ENCODE results near the gene GDPD4.
"Not testable (repeated sequence)": the region's sequence is repeated elsewhere in the genome, so short reads cannot be mapped to it uniquely, and the experiment has no call there.

GDPD4 gene, protein sequence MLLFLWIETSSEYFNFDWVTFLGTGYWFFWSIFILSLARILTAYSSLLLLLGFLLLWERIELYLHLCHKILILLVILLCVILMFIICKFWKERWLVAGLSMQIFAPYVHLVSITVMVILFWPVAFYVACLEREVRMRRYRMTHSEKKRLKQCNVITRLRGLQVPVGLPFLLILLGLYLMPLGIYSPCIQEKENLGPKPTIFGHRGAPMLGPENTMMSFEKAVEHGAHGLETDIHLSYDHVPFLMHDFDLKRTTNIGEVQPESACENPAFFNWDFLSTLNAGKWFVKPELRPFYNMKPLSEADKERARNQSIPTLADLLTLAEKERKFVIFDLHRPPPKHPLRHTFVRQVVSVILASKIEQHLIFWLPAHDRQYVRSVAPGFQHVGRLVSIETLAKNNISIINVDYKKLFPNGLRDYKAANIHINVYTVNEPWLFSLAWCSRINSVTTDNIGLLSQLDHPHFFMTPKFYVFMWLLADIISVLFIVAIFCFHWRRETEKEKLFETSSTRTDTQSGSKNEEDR

DNA sequence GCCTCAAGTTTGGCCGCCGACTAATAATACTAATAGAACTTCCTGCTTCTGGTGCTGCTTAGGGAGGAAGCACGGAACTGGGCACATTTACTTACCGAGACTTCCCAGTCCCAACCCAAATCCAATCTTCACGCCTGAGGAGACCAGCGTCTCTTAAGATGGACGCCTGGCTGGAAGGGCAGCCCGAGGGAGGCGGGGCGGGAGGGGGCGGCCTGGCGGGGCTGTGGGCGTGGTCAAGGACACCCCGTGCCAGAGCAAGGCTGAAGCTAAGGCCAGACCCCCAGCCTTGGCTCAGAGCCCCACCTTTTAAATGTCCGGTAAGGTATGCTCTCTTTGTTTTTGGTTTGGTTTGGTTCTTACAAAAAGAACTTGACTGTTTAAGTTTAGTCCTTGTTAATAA, at the start of gene GDPD4:
Gene GDPD4 (minus strand): TSS at position 177 of the 400 bp plus-strand sequence. CDS start 16,549 bp downstream, outside the sequence.
- DNase-seq: no peak

DNA sequence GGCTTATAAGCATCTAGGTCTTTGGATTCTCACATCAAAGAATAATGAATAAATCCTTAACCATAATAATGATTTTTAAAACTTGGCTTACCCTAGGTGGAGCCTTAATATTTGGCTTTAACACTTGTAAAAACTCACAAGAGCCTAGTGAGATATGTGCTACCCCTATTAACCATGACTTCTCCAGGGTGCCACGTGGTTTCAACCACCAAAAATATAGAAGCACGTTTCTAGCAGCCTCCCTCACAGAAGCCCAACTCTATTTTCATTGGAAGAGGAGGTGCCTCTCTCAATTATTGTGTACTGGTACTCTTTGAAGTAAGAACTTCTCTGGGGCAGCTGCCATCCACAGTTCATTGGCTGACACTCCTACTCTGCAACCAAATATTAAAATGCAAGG, 46.5 kb upstream of the GDPD4 start:
- no peak for DNase-seq

DNA sequence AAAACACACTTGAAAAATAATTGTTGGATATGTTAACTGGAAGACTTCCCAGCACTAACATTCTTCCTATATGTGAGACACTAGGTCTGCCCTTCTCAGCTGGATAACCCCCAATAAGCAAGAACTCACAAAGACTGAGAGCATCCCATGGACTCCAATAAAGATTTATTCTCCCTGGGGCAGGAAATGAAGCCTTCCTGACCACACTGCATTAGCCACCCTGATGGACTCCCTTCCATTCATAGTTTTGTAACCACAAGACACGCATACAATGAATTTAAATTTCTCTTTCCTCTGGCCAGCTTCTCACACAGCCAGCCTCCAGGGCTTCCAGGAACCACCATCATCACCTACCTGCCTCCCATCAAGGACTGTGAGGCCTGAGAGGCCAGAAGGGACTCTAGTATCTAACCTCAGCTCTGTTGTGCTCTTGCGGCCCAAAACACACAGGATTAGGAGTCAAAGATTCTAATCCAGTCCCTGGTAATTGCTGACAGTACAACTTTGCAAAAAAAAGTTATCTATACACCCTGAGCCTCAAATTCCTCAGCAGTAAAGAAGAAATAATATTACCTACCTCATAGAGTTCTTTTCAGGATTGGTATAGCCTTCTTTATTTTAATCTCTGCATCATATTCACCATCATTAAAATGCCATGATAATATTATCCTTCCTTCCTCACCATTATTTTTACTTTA, 45.6 kb upstream of the GDPD4 start:
- DNase-seq: no peak

DNA sequence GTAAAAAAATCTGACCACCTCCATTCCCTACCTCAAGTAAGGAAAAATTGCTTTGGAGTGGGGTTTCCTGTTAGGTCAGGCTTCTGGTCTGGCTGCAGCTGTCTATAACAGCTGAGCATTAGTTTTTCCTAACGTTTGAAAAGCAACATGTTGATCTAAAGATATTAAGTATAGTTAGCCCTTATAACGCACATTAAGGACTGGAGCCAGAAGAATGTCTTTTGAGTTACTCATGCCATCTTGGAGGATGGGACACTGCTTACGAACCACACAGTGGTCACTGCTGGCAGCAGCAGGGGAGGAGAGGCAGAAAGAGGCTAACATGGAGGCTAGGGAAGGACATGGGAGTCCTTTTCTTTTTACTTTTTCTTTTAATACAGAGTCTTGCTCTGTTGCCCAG, 44.1 kb upstream of the GDPD4 start:
- no peak for DNase-seq

DNA sequence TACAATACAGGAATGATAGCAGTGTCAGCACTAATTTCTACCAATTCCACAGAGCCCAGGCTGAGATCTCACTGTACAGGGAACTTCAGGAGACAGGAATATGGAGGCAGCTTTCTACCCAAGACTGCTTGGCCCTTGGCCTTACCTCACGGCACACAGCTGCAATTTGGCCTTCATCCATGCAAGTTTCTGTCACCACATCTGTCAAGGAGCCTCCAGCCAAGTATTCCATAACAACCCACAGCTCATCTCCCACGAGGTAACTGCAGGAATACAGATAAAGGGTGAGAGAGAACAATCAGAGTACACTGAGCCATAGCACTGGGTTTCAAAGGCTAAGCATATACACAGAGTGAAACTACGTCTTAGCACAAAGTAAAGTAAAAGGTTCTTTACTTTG, 39.0 kb upstream of the GDPD4 start:
- DNase-seq: no peak

DNA sequence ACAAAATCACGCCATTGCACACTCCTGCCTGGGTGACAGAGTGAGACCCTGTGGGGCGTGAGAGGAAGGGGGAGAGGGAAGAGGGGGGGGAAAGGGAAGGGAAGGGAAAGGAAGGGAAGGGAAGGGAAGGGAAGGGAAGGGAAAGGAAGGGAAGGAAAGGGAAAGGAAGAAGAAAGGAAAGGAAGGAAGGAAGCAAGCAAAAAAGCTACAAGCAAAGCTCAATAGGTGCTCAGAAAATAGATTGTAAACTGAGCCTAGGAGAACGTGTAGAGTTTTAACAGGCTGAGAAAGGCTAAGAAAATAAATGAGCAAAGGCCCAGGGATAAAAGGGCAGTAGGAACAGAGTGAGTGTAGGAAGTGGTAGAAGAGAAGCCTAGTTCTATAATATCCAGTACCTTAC, 30.8 kb upstream of the GDPD4 start:
- DNase-seq: no peak

DNA sequence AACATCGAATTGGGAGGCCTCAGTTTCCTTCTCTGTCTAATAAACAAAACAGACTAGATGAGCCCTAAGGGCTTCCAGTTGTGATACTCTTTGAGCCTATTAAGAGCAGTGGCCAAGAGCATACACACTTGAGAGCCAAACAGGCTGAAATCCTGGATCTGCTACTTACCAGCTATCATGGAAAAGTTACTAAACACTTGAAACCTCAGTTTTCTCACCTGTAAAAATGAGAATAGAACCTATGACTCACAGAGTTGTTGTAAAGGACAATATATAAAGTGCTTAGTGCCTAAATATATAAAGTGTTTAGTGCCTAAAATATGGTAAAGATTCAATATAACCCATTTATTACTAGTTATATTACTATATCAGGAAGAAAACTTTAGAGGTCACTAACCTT, 23.7 kb upstream of the GDPD4 start:
- DNase-seq: no peak

DNA sequence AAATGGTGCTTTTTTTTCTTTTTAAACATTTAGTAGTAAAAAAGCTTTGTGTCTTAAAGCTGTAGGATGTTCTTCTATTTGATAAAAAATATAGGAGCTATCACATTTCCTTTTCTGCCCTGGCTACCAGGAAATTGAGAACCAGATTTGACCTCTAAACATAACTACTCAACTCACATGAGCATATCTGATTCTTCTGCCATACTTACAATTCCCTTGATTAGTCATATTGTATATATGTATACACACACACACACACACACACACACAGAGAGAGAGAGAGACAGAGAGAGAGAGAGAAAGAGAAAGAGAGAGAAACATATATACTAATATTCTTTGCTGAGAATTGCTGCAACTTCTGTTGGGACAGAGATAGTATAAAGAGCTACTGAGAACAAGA, 23.0 kb upstream of the GDPD4 start:
- DNase-seq: no peak

DNA sequence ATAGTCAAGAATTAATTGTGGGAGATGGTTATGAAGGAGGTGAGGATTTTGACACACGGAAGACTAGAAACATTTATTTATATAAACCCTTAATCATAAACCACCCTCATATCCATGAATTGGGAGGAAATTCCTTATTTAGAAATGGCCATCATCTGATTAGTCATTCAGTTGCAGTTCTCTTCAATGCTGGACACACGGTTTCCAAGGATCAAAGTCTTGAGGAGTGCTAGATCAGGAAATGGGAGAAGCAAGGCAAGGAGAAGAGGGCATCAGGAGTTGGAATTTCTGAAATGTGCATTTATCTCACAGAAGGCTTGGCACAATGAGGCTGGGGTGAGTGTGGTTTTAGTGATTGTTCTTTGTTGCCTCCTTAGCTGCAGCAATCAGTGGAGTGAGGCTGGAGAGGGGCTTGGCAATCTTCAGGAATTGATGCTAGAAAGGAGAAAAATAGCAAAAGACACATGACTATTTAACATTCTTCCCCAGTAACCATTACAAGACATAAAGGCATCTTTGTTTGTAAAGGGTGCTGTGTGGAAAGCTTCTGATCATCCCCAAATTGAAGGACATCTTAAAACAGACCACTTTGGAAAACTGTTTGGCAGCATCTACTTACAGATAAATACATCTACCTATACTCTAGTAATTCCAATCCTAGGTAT, 21.6 kb upstream of the GDPD4 start:
- no peak for DNase-seq

DNA sequence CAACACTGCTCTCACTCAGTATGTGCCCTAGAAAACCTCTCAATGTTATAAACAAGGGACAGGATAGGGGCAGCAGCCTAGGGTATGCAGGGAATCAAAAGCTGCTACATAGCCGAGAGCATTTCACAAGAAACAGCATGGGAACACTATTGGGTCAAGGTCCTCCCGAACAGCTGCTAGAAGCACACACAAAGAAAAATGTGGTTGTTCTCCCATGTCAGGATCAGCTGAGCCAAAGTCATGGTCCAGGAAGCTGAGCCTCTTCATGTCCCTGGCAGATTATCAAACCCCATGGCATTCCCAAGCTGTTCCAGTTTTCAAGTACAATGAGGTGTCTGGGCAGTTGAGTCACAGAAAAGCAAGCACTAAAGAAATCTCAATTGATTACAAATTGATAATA, 21.0 kb upstream of the GDPD4 start:
- DNase-seq: no peak

DNA sequence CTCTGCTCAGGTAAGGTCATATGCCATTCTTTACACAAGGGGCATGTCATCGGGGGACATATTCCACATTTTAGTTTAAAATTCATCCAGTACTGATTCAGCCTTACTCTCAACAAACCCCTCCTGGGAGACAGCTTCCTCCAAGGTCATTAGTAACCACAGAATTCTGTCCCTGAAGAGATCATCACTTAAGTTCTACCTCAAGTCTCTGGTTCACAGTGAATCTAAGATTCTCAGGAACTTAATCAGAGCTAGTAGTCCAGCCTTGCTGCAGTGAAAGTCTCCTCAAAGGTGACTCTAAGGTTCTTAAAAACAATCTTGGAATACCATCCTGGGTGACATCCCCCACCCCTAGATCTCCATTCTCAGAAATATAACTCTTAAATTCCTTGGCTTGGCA, 18.9 kb upstream of the GDPD4 start:
- DNase-seq: no peak

DNA sequence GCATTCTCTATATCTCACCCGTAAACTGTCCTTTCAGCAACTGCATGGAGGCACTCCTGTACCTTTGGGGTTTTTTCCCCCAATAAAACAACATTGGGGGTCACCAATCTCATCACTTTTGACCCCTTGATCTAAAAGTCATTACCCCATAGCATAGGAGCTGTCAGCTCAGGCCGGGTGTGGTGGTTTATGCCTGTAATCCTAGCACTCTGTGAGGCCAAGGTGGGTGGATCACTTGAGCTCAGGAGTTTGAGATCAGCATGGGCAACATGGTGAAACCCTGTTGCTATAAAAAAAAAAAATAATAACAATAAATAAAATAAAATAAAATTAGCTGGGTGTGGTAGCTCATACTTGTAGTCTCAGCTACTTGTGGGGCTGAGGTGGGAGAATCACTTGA, 17.1 kb upstream of the GDPD4 start:
- no peak for DNase-seq

DNA sequence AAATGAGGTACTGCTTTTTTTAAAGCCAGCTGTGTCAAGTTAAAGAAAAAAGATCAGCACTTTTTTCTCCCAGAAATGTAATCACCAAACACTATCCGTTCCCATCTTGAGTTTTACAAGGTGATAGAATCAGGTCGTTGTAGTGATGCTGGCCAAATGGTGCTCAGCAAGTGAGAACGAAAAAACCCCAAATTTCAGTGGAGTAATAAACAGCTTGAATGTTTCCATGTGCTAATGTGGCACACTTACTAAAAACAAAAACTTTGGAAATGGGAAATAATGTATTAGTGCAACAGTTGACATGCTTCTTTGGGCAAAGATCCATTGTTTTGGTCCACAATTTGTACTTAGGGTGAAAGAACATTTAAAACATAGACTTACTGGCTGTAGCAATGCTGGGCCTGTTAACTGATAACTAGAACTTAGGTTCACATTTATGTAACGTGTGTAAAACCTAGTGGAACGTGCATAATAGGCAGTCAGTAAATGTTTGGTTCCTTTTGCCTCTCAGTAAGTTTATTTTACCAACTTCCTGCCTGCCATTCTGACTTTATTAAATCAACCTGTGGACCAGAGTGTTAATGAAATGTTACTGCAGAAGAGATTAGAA, 15.4 kb upstream of the GDPD4 start:
- DNase-seq: no peak

DNA sequence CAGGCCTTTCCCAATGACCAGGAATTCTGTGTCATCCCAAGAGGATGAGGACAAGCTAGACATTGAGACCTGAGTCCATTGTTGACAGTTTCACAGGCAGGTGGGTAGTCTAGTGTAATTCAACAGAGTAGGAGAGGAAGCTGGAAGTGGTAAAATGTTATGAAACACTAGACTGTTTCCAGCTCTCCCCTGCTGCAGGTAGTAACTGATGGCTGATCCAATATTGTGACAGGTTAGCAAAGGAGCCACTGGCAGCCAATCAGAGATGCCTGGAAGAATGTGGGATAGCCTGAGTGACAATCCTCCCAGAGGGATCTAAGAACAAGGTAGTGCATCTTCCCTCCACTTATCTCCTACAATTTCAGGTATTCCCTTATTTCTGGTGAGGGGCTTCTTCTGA, 10.6 kb upstream of the GDPD4 start:
- DNase-seq: no peak

DNA sequence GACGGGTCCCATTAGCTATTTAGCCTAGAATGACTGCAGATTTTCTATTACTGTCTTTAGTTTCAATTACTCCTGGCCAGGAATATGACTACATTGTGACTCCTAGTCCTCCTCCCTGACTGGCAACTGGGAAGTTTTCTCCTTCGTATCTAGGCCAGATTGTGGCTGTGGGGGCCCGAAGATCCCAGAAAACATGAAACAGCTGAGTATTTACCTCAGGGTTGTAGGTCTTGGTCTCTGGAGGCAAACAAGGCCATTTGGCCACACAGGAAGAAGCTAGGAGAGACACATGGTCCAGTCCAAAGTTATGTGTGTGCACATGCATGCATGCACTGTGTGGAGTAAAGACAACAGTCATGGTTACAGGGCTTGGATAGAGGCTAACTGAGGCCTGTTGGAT, 10.2 kb upstream of the GDPD4 start:
- no peak for DNase-seq

DNA sequence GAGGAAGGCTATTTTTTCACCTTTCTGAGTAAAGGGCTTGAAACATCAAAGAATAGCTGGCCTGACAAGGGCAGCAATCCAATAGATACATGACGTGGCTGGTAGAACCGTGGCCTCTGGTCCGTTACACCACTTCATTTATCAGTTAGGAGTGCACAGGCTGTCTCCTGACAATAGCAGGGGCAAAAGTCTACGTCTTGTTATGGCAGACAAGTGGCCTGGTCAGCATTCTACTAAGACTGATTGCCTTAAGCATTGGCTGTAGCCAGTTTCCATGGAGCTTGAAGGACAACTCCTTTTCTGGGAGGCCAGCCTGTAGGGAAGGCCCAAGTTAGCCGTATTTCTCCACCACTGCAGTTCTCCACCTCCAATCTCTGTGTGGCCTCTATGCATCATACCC, 9.2 kb upstream of the GDPD4 start:
- no peak for DNase-seq

DNA sequence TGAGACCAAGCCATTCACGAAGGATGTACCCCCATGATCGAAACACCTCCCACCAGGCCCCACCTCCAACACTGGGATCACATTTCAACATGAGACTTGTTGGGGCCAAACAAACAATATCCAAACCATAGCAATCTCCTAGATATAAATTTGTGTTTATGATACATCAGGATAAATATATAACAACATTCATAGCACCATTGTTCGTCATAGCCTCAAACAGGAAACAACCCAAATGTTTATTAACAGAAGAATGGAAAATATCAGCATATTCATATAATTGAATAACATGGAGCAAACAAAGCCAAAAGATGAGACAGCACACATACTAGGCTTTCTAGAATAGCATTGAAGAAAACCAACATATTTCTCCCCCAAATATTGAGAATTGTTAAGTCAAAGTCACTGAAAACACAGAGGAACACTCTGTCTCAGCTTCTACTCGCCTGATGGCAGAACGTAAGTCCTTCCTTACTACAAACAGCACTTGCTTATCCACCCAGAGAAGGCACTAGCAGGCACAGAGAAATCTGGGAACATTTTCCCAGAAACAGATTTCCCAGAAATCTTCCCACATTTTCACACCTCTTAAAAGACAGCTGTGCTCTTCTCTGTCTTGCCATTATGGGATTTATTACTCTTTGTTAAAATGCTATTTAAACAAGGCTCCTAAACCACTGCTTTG, 8.1 kb upstream of the GDPD4 start:
- no peak for DNase-seq

DNA sequence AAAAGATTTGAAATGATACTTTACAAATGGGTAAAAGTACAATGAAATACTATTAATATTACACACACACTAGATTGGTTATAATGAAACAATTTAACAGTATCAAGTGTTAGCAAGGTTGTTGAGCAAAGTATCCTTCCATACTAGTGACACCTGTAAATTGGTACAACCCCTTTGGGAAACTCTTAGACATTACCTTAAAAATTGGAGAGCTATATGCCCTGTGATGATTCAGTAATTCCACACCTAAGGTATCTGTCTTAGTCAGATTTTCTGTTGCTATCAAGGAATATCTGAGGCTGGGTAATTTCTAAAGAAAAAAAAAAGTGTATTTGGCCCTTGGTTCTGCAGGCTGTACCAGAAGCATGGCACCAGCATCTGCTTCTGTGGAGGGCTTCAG, 7.4 kb upstream of the GDPD4 start:
- DNase-seq: no peak

DNA sequence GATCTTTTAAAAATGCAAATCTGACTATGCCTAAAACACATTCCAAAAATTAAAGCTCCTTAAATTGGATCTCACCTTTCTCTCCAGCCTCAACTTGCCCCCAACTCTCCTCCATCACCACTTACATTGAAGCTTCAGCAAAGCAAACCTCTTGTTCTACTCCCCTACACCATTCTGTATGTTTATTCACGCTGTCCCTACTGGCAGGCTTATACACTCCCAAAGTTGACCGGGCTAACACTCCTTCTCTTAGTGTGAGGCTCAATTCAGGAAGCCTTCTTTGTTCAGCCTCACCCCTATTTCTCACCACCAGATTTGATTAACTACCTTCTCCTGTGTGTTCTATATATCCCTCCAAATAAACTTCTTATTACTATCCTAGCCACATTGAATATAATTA, 1.8 kb upstream of the GDPD4 start:
- no peak for DNase-seq

DNA sequence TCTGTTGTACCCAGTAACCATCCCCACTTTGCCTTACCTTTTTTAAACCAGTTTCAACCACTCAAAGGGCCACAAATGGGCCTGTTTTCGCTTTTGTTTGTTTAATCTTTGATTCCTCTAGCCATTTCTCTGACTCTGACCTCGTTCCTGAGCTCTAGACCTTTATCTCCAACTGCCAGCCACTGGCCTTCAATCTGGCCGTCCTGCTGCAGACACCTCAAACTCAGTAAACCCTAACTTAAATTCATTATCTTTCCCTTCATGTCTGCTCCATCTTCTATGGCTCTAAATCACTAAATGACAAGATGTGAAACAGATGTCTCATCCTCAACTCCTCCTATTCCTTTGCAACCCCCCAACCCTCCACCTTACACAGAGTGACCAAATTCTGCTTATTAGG, 1.3 kb upstream of the GDPD4 start:
- no peak for DNase-seq

DNA sequence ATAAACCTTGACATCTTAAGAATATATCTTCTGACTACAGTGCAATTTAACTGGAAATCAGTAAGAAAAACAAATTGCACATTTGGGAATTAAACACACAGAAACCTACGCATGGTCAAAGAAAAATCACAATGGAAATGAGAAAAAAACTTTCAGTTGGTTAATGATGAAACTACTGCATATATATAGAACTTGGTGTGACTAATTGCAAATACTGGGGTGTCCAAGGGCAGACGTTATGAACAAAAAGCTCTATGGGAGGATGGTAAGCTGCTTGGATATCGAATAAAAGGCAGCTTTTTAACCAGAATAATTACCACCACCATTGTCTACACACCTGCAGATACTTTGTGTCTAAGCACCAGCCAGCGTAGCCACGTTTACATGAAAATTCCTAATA, 791 bp downstream of the GDPD4 start:
- no peak for DNase-seq

DNA sequence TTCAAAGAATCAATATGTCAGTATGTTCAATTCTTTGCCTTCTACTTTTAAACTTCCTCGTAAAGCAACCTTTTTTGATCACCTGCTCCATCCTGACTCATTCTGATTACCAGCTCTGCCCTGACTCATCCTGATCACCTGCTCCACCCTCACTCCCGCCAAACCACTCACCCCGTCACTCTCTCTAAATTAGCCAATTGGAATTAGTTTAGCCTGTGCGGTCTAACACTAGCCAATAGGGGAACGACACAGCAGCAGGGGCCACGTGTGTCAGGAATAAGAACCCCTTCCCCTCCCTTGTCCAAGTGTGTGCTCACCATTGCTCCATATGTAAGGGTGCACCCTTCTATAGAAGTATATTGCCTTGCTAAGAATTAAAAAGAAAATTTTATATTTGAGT, 1.5 kb downstream of the GDPD4 start:
- not testable (repeated sequence) for DNase-seq

DNA sequence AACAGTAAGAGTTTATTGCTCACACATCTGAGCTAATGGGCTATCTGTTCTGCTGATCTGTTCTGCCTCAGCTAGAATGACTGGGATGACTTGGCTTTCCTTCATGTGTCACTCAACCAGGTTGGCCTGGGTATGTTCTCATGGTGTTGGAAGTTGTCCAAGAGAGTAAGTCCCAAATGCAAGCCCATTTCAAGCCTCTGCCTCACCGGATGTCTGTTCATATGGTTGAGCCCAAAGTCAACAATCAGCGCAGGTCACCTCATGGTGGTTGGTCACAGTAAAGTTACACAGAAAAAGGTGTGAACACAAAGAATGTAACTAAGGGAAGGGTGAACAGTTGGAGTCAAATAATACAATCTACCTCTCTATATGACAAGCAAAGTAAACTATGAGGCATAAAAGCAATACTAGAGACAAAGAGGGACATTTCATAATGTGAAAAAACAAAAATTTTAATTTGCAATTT, 1.9 kb downstream of the GDPD4 start:
- no peak for DNase-seq

Data from activated T-cell treated with anti-CD3 and anti-CD28 coated beads, Interleukin-2, amount 50 U/mL, for 1 hour (primary cell).